Cardiac muscle cell (in vitro differentiated cells and primary cell): Measurements from ENCODE around the gene PRSS53. TPM values are rescaled to one million over a fixed set of nuclear protein-coding genes. Genes with fewer than 3 reads are reported as not detected.

Experiments used
- DNase-seq, 2 donors: peaks; one replicate each; pipeline versions ENCODE4 v3.0.0 to v3.0.0-alpha.2; 2010 to 2017; ENCODE audit warnings: low read depth in 1 of 2, low spot score in 1 of 2
- H3K27ac ChIP-seq: fragments of 200-600 bp; sonication (generic); 2 replicates; pipeline ENCODE4 v1.5.1; 2016
- H3K27me3 ChIP-seq: fragments of 200-600 bp; sonication (generic); 2 replicates; pipeline ENCODE4 v1.6.0; 2016; ENCODE audit warnings: control low read depth
- H3K36me3 ChIP-seq: fragments of 200-600 bp; sonication (generic); 2 replicates; pipeline ENCODE4 v1.5.1; 2016; ENCODE audit warnings: control low read depth
- H3K4me1 ChIP-seq: fragments of 200-600 bp; sonication (generic); 2 replicates; pipeline ENCODE4 v1.8.1; 2017; ENCODE audit warnings: low read depth, mild to moderate bottlenecking, mixed run types
- H3K4me3 ChIP-seq: fragments of 200-600 bp; sonication (generic); 2 replicates; pipeline ENCODE4 v1.5.1; 2016; ENCODE audit warnings: mild to moderate bottlenecking
- H3K9me3 ChIP-seq: fragments of 200-600 bp; sonication (generic); 2 replicates; pipeline ENCODE4 v1.5.1; 2017; ENCODE audit warnings: low read depth, mild to moderate bottlenecking, control low read depth
- CTCF ChIP-seq: IDR thresholded peaks from 2 replicates; pipeline ENCODE4 v1.5.1; 2012; ENCODE audit warnings: low read depth, mild to moderate bottlenecking, low read length
- polyA plus RNA-seq: library from polyadenylated mRNA; unstranded; fragments of >200 nt; fragmentation: Nextera tagmentation; extraction: Ambion mirVana; gene quantifications from 2 replicates; pipeline ENCODE4 v1.2.1, GENCODE V29; 2016
- total RNA-seq: library from RNA; depleted of rRNA; stranded (reverse); fragments of >200 nt; gene quantifications from 2 replicates; pipeline ENCODE4 v1.2.3, GENCODE V29; 2016

The PRSS53 gene
- total and polyA plus RNA-seq, 2 experiments from 2014 or later, result 0.35 to 5.8 TPM

- Histone ChIP-seq H3K4me1 (no peaks in the 10 kb centered on the region), H3K27ac (no peak overlapping the region), H3K9me3 (no peaks in the 10 kb centered on the region), H3K27me3 (no peaks in the 10 kb centered on the region), H3K36me3 (peaks cover 15% of the 10 kb centered on the region), H3K4me3 (no peak overlapping the region)
- no peak for DNase-seq
- no peak for TF ChIP-seq CTCF
Measured at GRCh38 chr16:31083081-31083480, 5.7 kb downstream of the PRSS53 start.

GRCh38 chr16:31082368-31083045, 6.2 kb downstream of the PRSS53 start:
- TF ChIP-seq CTCF, result no peak
- Histone ChIP-seq H3K4me3 (no peak overlapping the region), H3K36me3 (peaks cover 21% of the 10 kb centered on the region), H3K9me3 (no peaks in the 10 kb centered on the region), H3K4me1 (no peaks in the 10 kb centered on the region), H3K27me3 (no peaks in the 10 kb centered on the region), H3K27ac (no peak overlapping the region)
- no peak for DNase-seq

- Histone ChIP-seq H3K27me3 (no peaks in the 10 kb centered on the region), H3K9me3 (no peaks in the 10 kb centered on the region), H3K4me1 (no peaks in the 10 kb centered on the region), H3K36me3 (peaks cover 25% of the 10 kb centered on the region), H3K27ac (no peak overlapping the region), H3K4me3 (no peak overlapping the region)
- no peak for TF ChIP-seq CTCF
- DNase-seq, result no peak
Measured at GRCh38 chr16:31081428-31082351, 7.1 kb downstream of the PRSS53 start.

DNA sequence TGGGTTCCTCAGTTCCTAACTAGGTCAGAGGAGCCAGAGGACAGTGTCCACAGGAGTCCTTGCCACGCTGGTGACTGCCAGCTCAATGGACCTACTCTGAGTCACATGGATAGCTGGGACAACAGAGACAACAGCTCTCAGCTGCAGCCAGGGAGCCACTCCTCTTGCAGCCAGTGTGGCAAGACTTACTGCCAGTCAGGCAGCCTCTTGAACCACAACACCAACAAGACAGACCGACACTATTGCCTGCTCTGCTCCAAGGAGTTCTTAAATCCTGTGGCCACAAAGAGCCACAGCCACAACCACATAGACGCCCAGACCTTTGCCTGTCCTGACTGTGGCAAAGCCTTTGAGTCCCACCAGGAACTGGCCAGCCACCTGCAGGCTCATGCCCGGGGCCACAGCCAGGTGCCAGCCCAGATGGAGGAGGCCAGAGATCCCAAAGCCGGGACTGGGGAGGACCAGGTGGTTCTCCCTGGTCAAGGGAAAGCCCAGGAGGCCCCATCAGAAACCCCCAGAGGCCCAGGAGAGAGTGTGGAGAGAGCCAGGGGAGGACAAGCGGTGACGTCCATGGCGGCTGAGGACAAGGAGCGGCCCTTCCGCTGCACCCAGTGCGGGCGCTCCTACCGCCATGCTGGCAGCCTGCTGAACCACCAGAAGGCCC, 7.9 kb downstream of the PRSS53 start:
- no peaks in the 10 kb centered on the region for H3K9me3 ChIP-seq
- no peak overlapping the region for H3K4me3 ChIP-seq
- TF ChIP-seq CTCF, result no peak
- no peaks in the 10 kb centered on the region for H3K27me3 ChIP-seq
- no peak for DNase-seq
- H3K4me1 ChIP-seq, result no peaks in the 10 kb centered on the region
- H3K36me3 ChIP-seq, result peaks cover 25% of the 10 kb centered on the region
- no peak overlapping the region for H3K27ac ChIP-seq

DNA sequence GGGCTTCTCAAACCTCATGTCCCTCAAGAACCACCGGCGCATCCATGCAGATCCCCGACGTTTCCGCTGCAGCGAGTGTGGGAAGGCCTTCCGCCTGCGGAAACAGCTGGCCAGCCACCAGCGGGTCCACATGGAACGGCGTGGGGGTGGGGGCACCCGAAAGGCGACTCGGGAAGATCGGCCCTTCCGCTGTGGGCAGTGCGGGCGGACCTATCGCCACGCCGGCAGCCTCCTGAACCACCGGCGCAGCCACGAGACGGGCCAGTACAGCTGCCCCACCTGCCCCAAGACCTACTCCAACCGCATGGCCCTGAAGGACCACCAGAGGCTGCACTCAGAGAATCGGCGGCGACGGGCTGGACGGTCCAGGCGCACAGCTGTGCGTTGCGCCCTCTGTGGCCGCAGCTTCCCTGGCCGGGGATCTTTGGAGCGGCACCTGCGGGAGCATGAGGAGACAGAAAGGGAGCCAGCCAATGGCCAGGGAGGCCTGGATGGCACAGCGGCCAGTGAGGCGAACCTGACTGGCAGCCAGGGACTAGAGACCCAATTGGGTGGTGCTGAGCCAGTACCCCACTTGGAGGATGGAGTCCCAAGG, 8.6 kb downstream of the PRSS53 start:
- no peaks in the 10 kb centered on the region for H3K27me3 ChIP-seq
- H3K9me3 ChIP-seq, result no peaks in the 10 kb centered on the region
- H3K36me3 ChIP-seq, result peaks cover 25% of the 10 kb centered on the region
- no peaks in the 10 kb centered on the region for H3K4me1 ChIP-seq
- H3K4me3 ChIP-seq, result no peak overlapping the region
- TF ChIP-seq CTCF, result no peak
- no peak for DNase-seq
- no peak overlapping the region for H3K27ac ChIP-seq
